Anterior cingulate cortex (tissue), 58 donors: ENCODE measurements around the gene TNFRSF17.

Source experiments
- DNase-seq, 58 donors: peaks; one replicate each; lab custom pipeline; 2025; lab: John Stamatoyannopoulos, UW

The TNFRSF17 gene

DNA sequence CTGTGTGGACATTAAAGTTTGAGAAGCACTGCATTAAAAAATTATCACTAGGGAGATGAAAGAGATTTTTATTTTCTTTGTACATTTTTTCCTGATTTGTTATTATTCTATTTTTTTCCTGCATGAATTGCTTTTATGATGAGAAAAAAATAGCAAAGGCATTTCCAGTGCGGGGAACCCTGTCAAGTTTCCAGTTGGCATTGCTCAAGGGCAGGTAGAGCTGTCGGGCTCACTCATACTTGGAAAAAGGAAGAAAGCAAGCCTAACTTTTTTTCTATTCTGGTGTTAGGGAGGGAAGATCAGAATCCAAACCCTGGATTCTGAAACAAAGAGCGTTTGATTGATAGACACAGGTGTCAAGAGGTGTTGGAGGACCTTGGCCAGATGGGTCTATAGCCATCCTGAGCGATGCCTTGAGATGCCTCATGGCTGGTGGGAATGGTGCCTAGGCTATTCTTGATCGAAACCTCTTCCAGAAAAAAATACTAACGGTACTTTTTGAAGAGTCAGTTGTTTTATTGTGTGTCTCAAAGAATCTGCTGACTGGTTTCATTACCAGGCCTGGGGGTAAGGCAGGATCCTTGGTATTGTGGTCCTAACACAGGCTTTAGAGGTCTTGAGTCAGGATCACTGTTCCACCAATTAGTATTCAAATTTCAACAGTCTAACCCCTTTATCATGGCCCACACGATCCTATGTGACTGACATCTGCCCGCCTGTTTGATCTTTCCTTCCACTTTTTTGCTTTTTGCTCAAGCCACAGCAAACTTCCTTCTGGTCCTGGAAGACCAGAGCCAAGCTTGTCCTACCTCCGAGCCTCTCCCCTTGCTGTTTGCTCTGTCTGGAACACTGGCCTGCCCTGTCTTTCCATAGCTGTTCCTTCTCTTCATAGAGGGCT is 31.7 kb downstream of the TNFRSF17 start:
- DNase-seq, result no peak

- DNase-seq, result peak in 2 of 58 donors; percentile 19 to 35
These were observed 35.0 kb downstream of the TNFRSF17 start for GRCh38 chr16:12000032-12000431.

GRCh38 chr16:12002447-12003006 is 37.5 kb downstream of the TNFRSF17 start:
- peak in 21 of 58 donors; percentile 7 to 52 (median 22) for DNase-seq

DNA sequence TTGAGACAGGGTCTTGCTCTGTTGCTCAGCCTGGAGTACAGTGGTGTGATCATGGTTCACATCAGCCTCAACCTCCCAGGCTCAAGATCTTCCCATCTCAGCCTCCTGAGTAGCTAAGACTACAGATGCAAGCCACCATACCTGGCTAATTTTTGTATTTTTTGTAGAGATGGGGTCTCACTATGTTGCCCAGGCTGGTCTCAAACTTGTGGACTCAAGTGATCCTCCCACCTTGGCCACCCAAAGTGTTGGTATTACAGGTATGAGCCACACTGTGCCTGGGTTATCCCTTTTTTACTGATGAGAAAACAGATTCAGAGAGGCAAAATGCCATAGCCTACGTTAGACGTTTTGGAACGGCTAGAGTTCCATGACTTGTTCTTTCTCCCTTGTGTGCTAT is 41.6 kb downstream of the TNFRSF17 start:
- DNase-seq, result no peak

DNA sequence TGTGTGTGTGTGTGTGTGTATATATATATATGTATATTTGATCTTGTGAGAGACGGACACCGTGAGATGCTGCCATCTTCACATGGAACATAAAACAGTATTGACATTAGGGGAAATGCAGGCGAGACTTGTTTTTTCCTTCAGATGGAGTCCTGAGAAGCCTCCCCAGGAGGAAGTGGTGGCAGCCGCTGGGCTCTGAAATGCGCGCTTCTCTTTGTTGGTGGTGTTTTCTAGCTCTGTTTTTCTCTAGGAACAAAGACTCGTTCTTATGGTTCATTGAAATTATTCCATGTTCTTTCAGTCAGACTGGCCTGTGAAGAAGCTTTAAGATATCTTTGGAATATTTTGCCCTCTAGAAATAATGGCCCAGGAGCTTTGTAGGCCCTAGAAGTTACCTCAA is 44.5 kb downstream of the TNFRSF17 start:
- DNase-seq, result peak in 11 of 58 donors; percentile 3 to 35 (median 18)

DNA sequence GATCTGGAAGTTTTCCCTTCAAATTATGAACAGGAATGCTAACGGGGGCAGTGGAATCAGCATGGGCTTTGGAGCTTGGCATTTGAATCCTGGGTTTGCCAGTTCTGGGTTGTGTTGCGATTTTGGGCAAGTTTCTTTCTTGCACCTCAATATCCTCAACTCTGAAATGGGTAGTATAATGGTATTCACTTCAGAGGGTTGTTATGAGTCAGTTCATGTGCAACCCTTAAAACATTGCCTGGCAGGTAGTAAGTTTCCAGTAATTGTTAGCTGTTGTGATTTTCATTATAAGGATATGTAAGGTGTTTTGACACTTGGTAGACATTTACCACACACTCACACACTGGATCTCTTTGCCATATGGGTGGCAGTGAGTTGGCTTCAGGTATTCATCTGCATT is 44.9 kb downstream of the TNFRSF17 start:
- DNase-seq, result no peak

DNA sequence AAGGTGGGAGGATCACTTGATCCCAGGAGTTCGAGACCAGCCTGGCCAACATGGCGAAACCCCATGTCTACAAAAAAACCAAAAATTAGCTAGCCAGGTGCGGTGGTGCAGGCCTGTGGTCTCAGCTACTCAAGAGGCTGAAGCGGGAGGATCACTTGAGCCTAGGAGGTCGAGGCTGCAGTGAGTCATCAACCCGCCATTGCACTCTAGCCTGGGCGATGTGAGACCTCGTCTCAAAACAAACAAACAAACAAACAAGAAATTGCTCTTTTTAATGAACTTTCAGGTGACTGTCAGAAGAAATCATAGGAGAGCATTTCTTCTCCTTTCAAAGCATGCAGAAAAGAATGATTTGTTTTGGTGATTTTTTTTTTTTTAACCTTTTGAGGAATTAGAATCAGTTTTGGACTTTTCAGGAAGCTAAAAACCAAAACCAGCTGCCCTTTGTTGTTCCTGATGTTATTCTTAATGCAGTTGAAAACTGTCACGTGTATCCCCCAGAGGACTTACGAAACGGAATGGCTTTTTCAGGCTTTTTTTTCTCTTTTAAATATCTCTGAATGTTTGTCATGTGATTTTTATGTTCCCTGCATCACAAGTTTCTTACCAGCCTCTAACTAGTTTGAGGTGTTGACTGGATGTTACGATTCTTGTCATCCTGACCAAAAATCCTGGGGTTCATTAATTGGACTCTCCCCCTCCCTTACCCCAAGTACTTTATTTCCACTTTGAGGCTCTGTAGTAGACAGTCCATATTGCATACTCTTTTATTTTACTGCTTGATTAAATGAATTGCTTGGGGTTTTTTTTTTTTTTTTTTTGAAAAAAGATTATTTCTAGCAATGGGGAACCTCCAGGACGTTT is 45.6 kb downstream of the TNFRSF17 start:
- DNase-seq, result no peak

GRCh38 chr16:12011565-12011964 is 46.6 kb downstream of the TNFRSF17 start:
- no peak for DNase-seq

GRCh38 chr16:12016291-12016947 is 51.4 kb downstream of the TNFRSF17 start:
- DNase-seq, result no peak

GRCh38 chr16:12017558-12017957 is 52.5 kb downstream of the TNFRSF17 start:
- no peak for DNase-seq
